Cardiac septum (tissue), 1 donor: ENCODE measurements around the gene SFXN4. TPM values are rescaled to one million over a fixed set of nuclear protein-coding genes. Genes with fewer than 3 reads are reported as not detected.

Experiments used
- DNase-seq: peaks from one replicate; pipeline ENCODE4 v3.0.0-alpha.2; 2020; ENCODE audit warnings: low spot score
- intact Hi-C: fragments of 100-400 bp; cut with DNase I; formaldehyde crosslinking; loops from one replicate; pipeline ENCODE4 v1.14.0; 2022
- total RNA-seq: library from RNA; stranded (reverse); fragmentation: NEBNext Ultra II Directional; extraction: Animal tissue kit (Norgen Biotek cat#: 25700); gene quantifications from one replicate; pipeline ENCODE4 v1.2.1, GENCODE V29; 2021
- donor health status: DM: no; HTN: no; CAD: no.

Gene SFXN4
- total RNA-seq, 1 donor from 2014 or later: 44.0 TPM

DNA sequence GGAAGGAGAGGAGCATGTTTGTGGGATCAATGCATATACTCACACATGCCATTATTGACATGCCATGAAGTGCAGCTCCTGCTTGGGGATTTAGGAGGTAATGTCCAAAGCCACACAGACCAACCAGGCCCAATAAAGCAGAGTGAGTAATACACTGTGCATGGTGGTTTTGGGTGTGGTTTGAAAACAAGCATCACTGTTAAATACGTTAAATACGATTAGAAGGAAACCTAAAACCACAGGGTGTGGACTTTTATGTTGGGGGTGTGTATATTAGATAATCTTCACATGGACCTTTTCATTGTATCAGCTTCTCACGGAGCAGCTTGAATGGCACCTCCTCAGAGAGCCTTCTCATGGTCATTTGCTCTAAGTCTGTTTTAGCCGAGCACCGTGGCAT lies 74.5 kb downstream of the SFXN4 start:
- DNase-seq: no peak
- intact Hi-C loops: no loop called here

Other genes with a start within 250 kb of the SFXN4 start
- 10.3 TPM for gene NANOS1, start 136.0 kb downstream of the SFXN4 start, total RNA-seq
- 133 TPM for gene EIF3A, start 84.9 kb downstream of the SFXN4 start, total RNA-seq
- gene DENND10, start 61.6 kb downstream of the SFXN4 start, total RNA-seq: 22.2 TPM
- 220 TPM for gene PRDX3, start 13.1 kb upstream of the SFXN4 start, total RNA-seq
- gene GRK5, start 41.9 kb upstream of the SFXN4 start, total RNA-seq: 17.6 TPM